HEK293T (cell line): ENCODE results near the gene RDH13.

Source experiments
- CTCF ChIA-PET: fragments of 350-600 bp; formaldehyde crosslinking; extraction: SDS; loops from one replicate; lab custom pipeline; 2021; ENCODE audit warnings: antibody characterized with exemption, inconsistent platforms; lab: Yijun Ruan, JAX
- POLR2A ChIA-PET: fragments of 350-600 bp; formaldehyde crosslinking; extraction: SDS; loops from one replicate; lab custom pipeline; 2020; ENCODE audit warnings: antibody characterized with exemption, inconsistent platforms; lab: Yijun Ruan, JAX
- DNase-seq: peaks from one replicate; pipeline ENCODE4 v3.0.0; 2012; ENCODE audit warnings: mixed read lengths; ENCODE audit errors: extremely low spot score
- ARNT ChIP-seq: fragments of 450-650 bp; IDR thresholded peaks from 2 replicates; pipeline ENCODE4 v1.6.1; 2017; ENCODE audit warnings: mild to moderate bottlenecking
- BHLHE40 ChIP-seq: fragments of 450-650 bp; IDR thresholded peaks from 2 replicates; pipeline ENCODE4 v1.6.1; 2016; ENCODE audit warnings: mild to moderate bottlenecking, moderate library complexity, borderline replicate concordance
- CTBP1 ChIP-seq: fragments of 450-650 bp; IDR thresholded peaks from 2 replicates; pipeline ENCODE4 v1.6.1; 2016; ENCODE audit warnings: borderline replicate concordance
- ELF4 ChIP-seq: fragments of 450-650 bp; IDR thresholded peaks from 2 replicates; pipeline ENCODE4 v1.6.1; 2017; ENCODE audit warnings: antibody characterized with exemption
- FOXA1 ChIP-seq: fragments of 450-650 bp; IDR thresholded peaks from 2 replicates; pipeline ENCODE4 v1.6.1; 2016; ENCODE audit warnings: mild to moderate bottlenecking
- FOXK2 ChIP-seq: fragments of 450-650 bp; IDR thresholded peaks from 2 replicates; pipeline ENCODE4 v1.6.1; 2016; ENCODE audit warnings: mild to moderate bottlenecking
- FOXM1 ChIP-seq: fragments of 450-650 bp; IDR thresholded peaks from 2 replicates; pipeline ENCODE4 v1.6.1; 2017; ENCODE audit warnings: mild to moderate bottlenecking, borderline replicate concordance
- HDGF ChIP-seq: fragments of 450-650 bp; IDR thresholded peaks from 2 replicates; pipeline ENCODE4 v1.6.1; 2017; ENCODE audit warnings: antibody characterized with exemption, borderline replicate concordance
- L3MBTL2 ChIP-seq: fragments of 450-650 bp; conservative IDR thresholded peaks from 2 replicates; pipeline ENCODE4 v1.6.1; 2016; ENCODE audit warnings: mild to moderate bottlenecking
- LEF1 ChIP-seq: fragments of 450-650 bp; IDR thresholded peaks from 2 replicates; pipeline ENCODE4 v1.6.1; 2017; ENCODE audit warnings: mild to moderate bottlenecking, borderline replicate concordance
- NFRKB ChIP-seq: fragments of 450-650 bp; IDR thresholded peaks from 2 replicates; pipeline ENCODE4 v1.6.1; 2016; ENCODE audit warnings: mild to moderate bottlenecking, moderate library complexity
- SP1 ChIP-seq: fragments of 450-650 bp; IDR thresholded peaks from 2 replicates; pipeline ENCODE4 v1.6.1; 2017
- SUZ12 ChIP-seq: fragments of 450-650 bp; IDR thresholded peaks from 2 replicates; pipeline ENCODE4 v1.6.1; 2016; ENCODE audit warnings: mild to moderate bottlenecking
- TARDBP ChIP-seq: fragments of 450-650 bp; IDR thresholded peaks from 2 replicates; pipeline ENCODE4 v1.6.1; 2016
- ZNF384 ChIP-seq: fragments of 450-650 bp; IDR thresholded peaks from 2 replicates; pipeline ENCODE4 v1.6.1; 2016
- TF ChIP-seq, protein P1 (sequence below): fragments of 450-650 bp; IDR thresholded peaks from 2 replicates; pipeline ENCODE4 v1.6.1; 2016

RDH13 gene

DNA sequence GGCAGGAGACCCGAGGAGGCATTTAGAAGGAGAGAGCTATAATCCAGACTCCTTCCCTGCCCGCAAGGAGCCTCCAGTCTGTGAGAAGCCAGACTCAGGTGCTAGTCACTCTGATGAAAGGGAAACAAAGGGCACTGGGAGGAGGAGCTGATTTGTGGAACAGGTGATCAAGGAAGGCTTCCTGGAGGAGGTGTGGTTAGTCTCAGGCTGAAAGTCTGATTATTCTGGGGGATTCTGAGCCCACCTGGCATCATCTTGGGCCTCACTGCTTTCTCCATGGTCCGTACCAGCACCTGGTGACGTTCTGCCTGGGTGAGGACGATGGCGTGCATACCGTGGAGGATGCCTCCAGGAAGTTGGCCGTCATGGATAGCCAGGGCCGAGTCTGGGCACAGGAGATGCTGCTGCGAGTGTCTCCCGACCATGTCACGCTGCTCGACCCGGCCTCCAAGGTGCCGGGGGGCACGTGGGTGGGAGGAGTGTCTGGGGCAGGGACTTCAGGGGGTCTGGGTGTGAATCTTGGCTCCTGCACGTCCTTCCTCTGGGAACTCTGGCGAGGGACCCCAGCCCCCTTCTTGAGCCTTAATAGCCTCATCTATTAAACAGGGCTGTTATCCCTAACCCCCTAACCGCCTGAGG is 16.6 kb upstream of the RDH13 start:
- POLR2A ChIA-PET: interaction anchor here (1.4 to 2.2 kb wide), 3 partner anchors 10 to 470 kb away, joined by 3 to 16 read pairs (median 5); no protein-coding TSS in a partner anchor
- no peak for DNase-seq
- TF ChIP-seq NFRKB (no peak), L3MBTL2 (no peak), ZNF384 (no peak), TARDBP (no peak), BHLHE40 (no peak), LEF1 (no peak), SUZ12 (no peak), SP1 (no peak), ELF4 (no peak), CTBP1 (no peak)
- CTCF ChIA-PET: interaction anchor here (1.5 kb wide), 1 partner anchor 9 kb away, joined by 3 read pairs; no protein-coding TSS in a partner anchor

DNA sequence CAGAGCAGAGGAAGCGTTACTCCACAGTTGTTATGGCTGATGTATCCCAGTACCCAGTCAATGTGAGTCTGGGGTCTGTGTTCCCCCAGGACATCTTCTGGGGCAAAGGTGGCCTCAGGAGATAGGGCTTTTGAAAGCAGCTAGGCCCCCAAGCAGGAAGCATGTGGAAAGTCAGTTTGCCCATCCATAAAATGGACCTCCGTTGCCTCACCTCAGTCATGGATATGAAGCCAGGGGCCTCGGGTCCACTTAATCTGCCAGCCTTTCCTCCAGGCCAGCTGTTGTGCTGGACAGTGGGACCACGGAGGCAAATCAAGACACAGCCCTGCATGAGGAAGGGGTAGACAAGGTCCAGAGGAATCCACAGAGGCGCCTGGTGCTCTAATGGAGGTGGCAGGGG is 16.0 kb upstream of the RDH13 start:
- TF ChIP-seq L3MBTL2 (no peak), LEF1 (no peak), NFRKB (no peak), ELF4 (no peak), HDGF (no peak), FOXK2 (no peak), SUZ12 (no peak), TARDBP (no peak)
- TF ChIP-seq, protein P1, sequence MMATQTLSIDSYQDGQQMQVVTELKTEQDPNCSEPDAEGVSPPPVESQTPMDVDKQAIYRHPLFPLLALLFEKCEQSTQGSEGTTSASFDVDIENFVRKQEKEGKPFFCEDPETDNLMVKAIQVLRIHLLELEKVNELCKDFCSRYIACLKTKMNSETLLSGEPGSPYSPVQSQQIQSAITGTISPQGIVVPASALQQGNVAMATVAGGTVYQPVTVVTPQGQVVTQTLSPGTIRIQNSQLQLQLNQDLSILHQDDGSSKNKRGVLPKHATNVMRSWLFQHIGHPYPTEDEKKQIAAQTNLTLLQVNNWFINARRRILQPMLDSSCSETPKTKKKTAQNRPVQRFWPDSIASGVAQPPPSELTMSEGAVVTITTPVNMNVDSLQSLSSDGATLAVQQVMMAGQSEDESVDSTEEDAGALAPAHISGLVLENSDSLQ: no peak
- ChIA-PET CTCF (interaction anchor here (1.5 kb wide), 1 partner anchor 9 kb away, joined by 3 read pairs; no protein-coding TSS in a partner anchor), POLR2A (interaction anchor here (2.2 kb wide), 1 partner anchor 10 kb away, joined by 16 read pairs; no protein-coding TSS in a partner anchor)
- no peak for DNase-seq

DNA sequence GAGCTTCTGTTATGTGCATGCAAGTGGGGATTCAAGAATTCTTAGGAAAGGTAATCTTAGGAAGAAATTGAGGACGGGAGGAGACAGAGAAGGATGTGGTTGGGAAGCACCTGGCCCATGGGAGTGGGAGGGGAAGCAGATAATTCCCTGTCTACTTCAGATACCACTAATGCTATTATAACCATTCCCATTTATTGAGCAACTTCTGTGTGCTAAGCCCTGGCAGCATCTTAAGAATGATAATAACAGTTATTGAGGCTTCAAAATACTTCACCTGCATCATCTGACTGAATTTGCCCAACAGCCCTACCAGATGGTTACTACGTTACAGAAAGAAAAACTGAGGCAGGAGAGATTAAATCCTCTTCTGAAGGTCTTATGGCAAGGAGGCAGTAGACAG is 14.2 kb upstream of the RDH13 start:
- TF ChIP-seq BHLHE40: no peak
- no peak for TF ChIP-seq FOXA1
- TF ChIP-seq SP1: no peak
- TF ChIP-seq ZNF384: no peak
- no peak for TF ChIP-seq LEF1
- no peak for TF ChIP-seq NFRKB
- TF ChIP-seq FOXM1: no peak
- no peak for TF ChIP-seq TARDBP
- no peak for TF ChIP-seq FOXK2
- no peak for TF ChIP-seq SUZ12
- TF ChIP-seq, protein P1: no peak
- no peak for TF ChIP-seq ELF4
- no peak for TF ChIP-seq L3MBTL2
- ChIA-PET POLR2A (no interaction called here), CTCF (no interaction called here)
- no peak for DNase-seq

DNA sequence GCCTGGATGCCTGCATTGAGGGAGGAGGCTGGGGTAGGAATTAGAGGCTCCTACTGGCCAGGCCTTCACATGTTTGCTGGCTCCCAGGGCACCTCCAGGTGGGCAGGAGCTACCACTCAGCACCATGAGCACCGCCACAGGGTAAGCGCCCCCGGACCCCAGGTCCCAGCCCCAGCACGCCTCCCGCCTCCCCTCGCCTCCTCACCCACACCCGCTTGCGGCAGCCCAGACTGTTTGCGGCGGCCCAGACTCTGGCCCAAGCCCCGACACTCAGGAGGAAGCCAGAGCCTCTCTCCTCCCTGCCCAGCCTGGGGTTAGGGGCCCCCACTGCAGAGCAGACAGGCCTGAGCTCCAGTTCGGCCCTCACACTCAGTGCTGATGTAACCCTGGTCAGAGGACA is 13.4 kb upstream of the RDH13 start:
- TF ChIP-seq BHLHE40: no peak
- no peak for TF ChIP-seq NFRKB
- TF ChIP-seq FOXM1: no peak
- no peak for DNase-seq
- POLR2A ChIA-PET: no interaction called here
- CTCF ChIA-PET: interaction anchor here (0.6 kb wide), 1 partner anchor 59 kb away, joined by 4 read pairs; no protein-coding TSS in a partner anchor

DNA sequence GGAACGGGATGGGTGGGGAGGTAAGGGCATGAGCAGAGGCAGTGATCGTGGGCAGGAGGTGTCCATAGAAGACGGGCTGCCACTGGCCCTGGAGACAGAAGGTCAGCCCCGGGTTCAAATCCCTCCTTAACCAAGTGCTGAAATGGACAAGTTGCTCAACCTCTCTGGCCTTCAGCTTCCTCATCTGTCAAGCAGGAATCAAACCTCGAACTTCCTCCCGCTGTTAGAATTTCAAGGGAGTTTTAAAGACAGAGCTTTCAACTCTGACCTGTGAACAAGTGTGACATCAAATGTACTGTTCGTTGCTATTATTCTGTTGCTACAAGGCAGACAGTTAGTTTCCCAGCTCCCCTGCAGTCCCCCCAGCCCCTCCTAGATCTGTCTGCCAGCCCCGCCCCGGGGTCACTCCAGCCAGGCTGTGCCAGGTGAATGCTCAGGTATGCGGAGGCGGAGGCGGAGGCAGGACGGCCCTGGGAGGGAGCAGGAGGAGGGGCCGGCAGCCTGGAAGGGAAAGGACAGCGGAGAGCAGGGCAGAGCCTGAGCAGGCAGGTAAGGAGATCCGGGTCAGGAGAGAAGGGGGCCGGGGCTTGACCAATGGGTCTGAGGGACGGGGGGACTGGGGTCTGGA is 12.5 kb upstream of the RDH13 start, which contains the start of gene EPS8L1:
Gene EPS8L1, plus strand, starts transcription at position 499 of the 628 bp plus-strand sequence. CDS start 576 bp downstream, outside the sequence.
- no peak for DNase-seq
- CTCF ChIA-PET: no interaction called here
- POLR2A ChIA-PET: interaction anchor here (0.9 kb wide), 1 partner anchor 13 kb away, joined by 3 read pairs; no protein-coding TSS in a partner anchor
- TF ChIP-seq L3MBTL2: no peak
- no peak for TF ChIP-seq LEF1

DNA sequence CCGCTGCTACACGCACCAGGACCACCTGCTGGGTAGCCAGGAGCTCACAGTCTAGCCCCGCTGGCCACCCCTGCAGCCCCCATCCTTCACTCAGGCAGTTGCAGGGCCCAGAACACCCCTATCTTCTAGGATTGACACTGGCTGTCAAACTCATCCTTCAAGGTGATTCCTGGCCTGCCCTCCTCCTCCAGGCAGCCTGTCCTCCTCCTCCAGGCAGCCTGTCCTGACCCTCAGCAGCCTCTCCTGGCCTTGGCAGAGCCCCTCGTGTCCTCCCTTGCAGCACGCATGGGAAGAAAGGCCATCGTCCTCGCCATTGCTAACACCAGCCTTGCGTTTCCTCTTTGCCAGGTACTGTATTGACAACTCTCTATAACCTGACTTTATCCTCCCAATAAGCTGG is 9.0 kb upstream of the RDH13 start:
- DNase-seq: no peak
- TF ChIP-seq HDGF (no peak), FOXA1 (no peak), LEF1 (no peak), ZNF384 (no peak), FOXK2 (no peak), L3MBTL2 (no peak), ARNT (no peak), SUZ12 (no peak), BHLHE40 (no peak), CTBP1 (no peak)
- TF ChIP-seq, protein P1: no peak
- POLR2A ChIA-PET: no interaction called here
- CTCF ChIA-PET: no interaction called here
